PFSK-1 (cell line): Measurements from ENCODE around the gene MIX23.

Experiments
- FOXP2 ChIP-seq: optimal IDR thresholded peaks from 2 replicates; pipeline ENCODE3; 2011; ENCODE audit warnings: borderline replicate concordance, control low read depth, inconsistent platforms; ENCODE audit not compliant: insufficient read depth; ENCODE audit errors: extremely low read length, extremely low read depth
- POLR2AphosphoS5 ChIP-seq: IDR thresholded peaks from 2 replicates; pipeline ENCODE4 v1.6.1; 2012; ENCODE audit warnings: low read depth, mild to moderate bottlenecking, control low read depth, low read length, moderate library complexity
- SIN3A ChIP-seq: IDR thresholded peaks from 2 replicates; pipeline ENCODE4 v1.6.1; 2012; ENCODE audit warnings: mild to moderate bottlenecking, low read length, moderate library complexity, borderline replicate concordance; ENCODE audit not compliant: insufficient read depth
- TAF1 ChIP-seq: IDR thresholded peaks from 2 replicates; pipeline ENCODE4 v1.6.1; 2012; ENCODE audit warnings: low read length, control low read depth, borderline replicate concordance; ENCODE audit not compliant: insufficient read depth
- TF ChIP-seq, protein P1 (sequence below), 2 experiments: IDR thresholded peaks; 2 replicates each; pipeline versions ENCODE4 v1.6.1 to v1.8.0; 2011 to 2012; ENCODE audit warnings: low read depth in 2 of 2, low read length in 2 of 2, control low read depth in 1 of 2, inconsistent platforms in 1 of 2, mild to moderate bottlenecking in 1 of 2, moderate library complexity in 1 of 2; ENCODE audit not compliant: insufficient read depth in 1 of 2

DNA sequence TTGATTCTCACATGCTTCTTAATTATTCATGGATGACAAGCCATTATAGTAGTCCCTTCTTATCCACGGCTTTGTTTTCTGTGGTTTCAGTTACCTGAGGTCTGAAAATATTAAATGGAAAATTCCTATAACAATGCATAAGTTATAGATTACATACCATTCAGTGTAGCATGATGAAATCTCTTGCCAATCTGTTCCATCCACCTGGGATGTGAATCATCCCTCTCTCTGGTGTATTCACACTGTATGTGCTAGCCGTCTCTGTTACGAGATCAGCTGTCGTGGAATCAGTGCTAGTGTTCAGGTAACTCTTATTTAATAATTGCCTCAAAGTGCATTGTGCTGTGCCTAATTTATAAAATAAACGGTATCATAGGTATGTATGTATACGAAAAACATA, 27.6 kb upstream of the MIX23 start:
- TF ChIP-seq TAF1 (no peak), SIN3A (no peak), POLR2AphosphoS5 (no peak), FOXP2 (no peak)
- TF ChIP-seq, protein P1, sequence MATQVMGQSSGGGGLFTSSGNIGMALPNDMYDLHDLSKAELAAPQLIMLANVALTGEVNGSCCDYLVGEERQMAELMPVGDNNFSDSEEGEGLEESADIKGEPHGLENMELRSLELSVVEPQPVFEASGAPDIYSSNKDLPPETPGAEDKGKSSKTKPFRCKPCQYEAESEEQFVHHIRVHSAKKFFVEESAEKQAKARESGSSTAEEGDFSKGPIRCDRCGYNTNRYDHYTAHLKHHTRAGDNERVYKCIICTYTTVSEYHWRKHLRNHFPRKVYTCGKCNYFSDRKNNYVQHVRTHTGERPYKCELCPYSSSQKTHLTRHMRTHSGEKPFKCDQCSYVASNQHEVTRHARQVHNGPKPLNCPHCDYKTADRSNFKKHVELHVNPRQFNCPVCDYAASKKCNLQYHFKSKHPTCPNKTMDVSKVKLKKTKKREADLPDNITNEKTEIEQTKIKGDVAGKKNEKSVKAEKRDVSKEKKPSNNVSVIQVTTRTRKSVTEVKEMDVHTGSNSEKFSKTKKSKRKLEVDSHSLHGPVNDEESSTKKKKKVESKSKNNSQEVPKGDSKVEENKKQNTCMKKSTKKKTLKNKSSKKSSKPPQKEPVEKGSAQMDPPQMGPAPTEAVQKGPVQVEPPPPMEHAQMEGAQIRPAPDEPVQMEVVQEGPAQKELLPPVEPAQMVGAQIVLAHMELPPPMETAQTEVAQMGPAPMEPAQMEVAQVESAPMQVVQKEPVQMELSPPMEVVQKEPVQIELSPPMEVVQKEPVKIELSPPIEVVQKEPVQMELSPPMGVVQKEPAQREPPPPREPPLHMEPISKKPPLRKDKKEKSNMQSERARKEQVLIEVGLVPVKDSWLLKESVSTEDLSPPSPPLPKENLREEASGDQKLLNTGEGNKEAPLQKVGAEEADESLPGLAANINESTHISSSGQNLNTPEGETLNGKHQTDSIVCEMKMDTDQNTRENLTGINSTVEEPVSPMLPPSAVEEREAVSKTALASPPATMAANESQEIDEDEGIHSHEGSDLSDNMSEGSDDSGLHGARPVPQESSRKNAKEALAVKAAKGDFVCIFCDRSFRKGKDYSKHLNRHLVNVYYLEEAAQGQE (IDR thresholded peaks at IDR 0.05; ENCODE audit: insufficient read depth in 1 of 2, low read depth in 2 of 2, low read length in 2 of 2), result no peak
